HG03521 (cell line): Measurements from ENCODE around the gene DCUN1D5.

Experiments used
- ATAC-seq: cut with Tn5 transposase; IDR thresholded peaks from one replicate; pipeline ENCODE4 v1.9.1; 2021; ENCODE audit warnings: mild to moderate bottlenecking, moderate library complexity; ENCODE audit not compliant: unreplicated experiment

The DCUN1D5 gene

DNA sequence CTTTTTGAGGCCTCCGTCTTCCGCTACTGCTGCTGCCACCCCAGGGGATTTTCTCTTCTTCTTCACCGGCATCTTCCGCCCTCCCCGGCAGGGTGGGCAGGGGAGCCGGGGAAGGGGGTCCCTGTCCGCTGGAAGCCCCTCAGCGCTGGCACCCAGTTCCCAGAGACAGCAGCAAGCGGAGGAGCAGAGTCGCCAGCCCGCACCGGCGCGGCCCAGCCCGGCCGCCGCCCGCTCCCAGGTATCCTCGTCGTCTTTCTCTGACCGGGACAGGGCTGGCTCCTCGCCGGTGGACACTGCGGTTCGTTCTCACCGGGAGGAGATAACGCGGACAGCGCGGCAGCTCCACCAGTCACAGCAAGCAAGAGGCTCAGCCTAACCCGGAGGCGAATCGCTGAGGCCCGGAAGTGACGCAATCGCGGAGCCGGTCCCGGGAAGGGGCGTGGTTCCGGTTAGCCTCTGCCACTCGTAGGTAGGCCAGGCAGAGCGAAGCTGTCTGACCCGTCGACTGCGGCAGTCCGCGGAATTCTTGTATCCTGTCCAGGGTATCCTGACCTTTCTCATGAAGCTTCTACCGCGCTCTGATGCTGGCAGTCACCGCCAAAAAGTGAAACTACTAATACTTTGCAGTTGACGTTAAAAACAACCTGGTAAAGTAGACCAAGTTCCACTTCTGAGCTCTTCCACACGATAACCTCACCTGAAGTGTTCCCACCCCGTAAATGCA, at the start of gene DCUN1D5:
DCUN1D5 (minus strand) TSS at position 360 of the 724 bp plus-strand sequence; CDS start at position 72, 288 bp downstream.
- peak; percentile 100 for ATAC-seq

DNA sequence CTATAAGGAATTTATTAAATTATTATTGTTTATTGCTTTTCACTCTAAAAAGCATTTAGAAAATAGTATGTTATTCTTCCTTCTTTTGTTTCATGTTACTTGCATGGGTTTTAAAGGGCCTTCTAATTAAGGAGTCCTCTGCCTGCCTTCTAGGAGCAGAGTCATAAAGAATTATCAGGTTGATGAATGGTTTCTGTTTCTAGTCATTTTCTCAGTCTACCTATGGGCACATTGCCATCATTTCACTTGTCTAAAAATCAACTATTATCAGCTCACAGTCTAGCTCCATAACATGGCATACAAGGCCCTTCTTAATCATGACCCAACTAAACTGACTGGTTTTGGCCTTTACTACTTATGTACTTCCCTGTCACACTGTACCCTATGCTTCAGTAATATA, 33.5 kb upstream of the DCUN1D5 start:
- ATAC-seq = no peak

DNA sequence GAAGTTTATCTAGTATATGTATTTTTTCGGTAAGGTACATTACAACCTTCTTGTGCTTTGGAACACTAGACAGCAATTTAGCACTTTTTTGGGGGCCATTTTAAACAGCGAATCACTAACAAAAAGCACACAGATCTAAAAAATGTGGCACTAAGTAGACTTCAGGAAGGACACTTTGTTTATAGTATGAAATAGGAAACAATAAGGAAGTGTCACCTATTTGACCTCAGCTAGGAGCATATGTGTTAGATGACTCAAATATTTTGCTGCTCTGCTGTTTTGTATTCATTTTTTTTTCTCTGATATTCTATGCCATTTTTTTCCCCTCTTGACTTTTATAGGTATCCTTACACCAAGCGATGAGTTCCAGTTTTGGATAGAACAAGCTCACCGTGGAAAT, 22.9 kb upstream of the DCUN1D5 start:
- ATAC-seq = no peak

DNA sequence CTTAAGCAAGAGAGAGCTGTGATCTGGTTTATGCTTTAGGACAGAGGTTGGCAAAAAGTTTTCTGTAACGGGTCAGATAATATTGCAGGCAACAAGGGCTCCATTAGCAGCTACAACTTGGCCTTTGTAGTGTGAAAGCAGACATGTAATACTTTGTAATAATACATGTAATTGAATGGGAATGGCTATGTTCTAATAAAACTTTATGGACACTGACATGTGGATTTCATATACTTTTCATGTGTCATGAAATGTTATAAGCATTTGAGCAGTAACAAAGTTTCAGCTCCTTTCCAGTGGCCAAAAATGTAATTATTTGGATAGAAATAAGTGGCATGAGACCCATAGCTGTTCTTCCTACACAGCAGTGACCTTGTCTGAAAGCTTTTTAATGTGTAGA, 20.4 kb upstream of the DCUN1D5 start:
- ATAC-seq = no peak

DNA sequence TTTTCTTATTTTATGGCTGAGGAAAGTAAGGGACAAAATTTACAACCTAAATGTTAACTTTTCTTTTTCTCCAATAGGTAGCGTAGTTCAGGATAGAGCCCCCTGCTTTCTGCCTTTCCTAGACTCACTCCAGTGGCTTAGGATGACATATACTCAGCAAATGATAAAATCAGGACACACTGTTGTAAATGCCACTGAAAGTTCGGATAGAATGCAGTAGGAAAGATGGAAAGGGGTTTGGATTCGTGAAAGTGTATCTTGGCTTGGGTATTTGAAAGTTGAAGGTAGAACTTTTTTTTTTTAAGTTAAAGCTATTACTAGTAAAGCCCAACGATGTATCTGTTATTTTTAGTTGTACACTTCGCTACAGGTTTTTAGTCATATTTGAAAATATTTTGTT, 19.4 kb upstream of the DCUN1D5 start:
- no peak for ATAC-seq

DNA sequence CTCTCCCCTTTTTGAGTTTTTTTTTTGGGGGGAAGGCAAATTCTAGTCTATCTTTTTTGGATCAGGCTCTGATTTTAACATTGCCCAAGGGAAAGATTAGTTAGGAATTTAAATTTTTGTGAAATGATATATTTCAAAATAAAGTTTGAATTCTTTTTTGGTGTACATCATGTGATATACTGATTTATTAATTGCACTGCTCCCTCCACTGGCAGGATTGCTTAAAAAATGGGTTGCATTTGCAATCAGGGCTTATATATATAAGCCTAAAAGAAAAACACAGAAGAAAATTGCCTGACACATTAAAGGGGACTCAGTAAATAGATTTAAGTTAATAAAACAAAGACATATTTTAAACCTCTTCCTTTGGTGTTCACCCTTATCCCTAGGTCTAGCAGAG, 18.4 kb upstream of the DCUN1D5 start:
- ATAC-seq = no peak

DNA sequence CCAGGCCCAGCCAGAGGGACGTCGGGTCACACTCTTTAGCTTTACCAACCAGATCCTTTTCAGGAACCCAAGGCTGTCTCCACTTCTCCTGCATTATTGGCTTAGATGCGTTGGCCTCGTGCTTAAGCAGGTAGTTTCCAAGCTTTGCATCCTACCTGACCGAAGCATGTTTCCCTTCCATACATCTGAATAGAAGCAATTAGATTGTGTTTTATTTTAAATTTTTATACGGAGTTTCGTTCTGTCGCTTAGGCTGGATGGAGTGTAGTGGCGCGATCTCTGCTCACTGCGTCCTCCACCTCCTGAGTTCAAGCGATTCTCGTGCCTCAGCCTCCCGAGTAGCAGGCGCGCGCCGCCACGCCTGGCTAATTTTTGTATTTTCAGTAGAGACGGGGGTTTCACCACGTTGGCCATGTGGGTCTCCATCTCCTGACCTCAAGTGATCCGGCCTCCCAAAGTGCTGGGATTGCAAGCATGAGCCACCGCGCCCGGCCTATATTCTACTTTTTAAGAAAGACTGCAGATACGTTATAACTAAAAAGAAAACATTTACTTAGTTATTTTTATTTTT, 17.9 kb upstream of the DCUN1D5 start:
- no peak for ATAC-seq

DNA sequence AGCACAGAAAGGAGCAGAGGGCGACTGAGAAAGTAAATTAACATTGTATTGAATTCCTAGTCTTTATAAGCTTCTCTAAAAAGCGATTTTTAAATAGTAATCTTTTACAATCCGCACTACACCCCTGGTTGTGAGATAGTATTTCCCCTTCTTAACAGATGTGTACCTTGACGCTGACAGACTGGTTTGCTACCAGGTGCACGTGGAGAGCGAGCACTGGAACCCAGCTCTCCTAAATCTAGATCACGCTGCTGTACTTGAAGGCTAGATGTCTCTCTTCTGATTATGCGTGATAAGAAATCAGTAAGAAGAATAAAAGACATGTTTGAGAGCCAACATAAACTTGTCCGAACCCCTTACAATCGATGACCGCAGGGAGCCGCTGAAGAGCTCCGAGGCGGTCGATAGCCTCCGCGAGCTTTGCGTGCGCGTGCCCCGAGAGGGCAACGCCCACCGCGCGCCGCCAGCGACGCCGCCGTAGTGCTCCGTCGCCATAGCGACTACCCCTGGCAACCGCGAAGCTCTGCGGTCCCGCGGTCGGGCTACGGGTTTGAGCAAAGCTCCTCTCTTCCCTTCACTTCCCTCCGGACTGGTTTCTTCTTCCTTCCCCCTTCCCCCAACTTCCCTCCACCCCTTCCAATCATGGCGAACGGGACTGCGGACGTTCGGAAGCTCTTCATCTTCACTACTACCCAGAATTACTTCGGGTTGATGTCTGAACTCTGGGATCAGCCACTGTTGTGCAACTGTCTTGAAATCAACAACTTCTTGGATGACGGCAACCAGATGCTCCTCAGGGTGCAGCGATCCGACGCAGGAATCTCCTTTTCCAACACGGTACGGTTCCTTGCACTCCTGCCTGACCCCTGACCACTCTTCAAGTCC, 17.2 kb upstream of the DCUN1D5 start, which contains the start of gene DYNC2H1:
DYNC2H1 (plus strand) TSS at position 494 of the 885 bp plus-strand sequence; CDS start at position 643, 149 bp downstream.
- peak; percentile 99 for ATAC-seq

DNA sequence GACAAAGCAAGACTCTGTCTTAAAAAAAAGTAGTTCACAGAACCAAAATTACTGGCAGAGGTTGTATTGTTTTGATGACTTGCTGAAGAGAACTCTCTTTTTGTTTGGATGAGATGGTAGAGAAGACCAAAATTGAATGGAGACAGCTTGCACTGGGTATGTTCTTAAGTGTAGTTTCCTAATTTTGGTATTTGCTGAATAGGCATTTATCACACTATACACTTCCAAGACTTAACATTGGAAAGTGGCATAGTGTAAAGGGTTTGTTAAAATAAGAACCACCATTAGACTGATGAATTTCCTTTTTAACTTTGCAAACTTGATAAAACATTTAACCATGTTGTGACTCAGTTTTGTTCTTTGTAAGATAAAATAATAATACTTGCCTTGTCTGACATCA, 5.3 kb upstream of the DCUN1D5 start:
- no peak for ATAC-seq

DNA sequence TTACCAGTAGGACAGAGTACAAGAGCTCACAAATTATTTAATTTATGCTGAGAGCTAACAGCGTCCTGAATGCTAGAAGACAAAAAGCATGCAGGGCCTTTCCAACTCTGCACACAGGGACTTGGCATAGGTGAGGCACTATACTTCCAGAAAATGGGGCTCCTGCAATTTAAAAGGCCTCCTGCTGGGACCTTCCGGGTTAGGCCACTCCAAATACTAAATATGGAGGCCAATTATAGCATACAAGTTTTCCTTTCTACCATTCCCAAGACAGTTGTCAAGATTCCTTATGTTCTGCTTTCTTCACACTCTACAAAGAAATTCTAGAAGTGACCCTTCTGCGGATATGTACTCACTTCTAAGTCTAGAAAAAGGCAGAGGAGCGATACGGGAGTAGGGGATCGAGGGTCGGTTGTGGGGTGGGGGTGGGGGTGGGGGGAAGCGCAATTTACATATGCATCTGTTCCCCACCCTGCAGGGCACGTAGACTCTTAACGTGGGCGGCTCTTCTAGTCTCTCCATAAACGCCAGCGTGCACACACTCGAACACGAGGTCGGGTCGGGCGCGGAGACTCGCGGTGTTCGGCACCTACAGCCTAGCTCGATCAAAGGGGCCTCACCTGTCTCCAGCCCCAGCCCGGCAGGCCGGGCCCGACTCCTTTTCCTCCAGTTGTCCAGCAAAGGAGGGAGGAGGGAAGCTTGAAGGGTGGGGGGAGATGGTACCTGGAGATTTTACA, 728 bp downstream of the DCUN1D5 start:
- ATAC-seq = peak; percentile 40

DNA sequence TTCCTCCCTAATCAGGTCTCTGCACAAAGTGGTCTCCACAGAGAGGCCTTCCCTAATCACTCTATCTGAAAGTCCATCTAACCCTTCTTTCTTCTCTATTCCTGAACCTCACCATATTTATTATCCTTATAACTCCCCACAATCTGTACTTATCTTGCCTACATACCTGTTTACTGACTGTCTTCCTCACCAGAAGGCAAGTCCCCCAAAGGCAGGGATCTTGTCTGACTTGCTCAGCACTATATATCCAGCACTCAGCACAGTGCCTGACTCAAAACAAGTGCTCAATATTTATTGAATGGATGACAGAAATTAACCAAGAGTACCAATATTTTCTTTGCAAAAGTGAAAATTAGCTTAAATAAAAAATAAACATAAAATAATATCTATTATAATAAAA, 5.5 kb downstream of the DCUN1D5 start:
- no peak for ATAC-seq

DNA sequence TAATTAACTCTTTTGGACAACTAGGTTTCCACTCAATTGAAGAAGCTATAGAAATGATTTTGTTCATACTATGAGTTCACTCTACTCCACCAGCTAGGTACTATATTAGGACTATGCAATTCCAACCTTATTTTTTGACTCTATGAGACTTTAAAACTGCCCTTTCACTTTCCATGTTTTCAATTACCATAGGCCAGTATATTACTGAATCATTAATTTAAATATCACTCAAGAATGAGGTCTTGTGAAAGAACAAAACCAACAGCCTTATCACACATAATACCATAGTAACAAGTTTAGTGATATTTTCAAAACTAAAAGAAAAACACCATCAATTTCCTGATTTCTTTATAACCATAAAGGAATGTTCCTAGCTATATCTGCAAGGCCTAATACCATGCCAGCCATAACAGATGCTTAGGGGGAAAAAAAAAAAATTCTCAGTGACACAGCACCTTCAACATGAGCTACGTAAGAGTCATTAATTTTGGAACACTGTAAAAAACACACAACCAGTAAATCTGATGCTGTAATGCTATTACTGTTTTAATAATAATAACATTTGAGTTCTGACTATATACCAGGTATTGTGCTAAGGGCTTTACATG, 6.1 kb downstream of the DCUN1D5 start:
- no peak for ATAC-seq

DNA sequence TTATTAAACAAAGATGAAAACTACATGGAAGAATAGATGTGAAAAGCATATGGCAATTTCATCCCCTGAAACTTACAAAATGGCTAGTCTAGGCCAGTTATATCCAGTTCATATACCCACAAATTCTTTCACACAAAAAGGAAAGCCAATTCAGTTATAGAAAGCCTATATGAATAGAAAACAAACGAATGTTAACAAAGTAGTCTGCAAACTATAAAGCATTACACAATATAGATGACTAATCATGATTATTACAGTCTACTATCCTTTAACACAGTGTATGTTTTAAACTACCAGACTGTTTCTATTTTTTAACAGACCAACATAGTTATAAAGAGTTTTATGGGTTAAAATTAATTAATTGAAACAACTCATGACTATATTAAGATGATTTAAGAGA, 12.1 kb downstream of the DCUN1D5 start:
- no peak for ATAC-seq

DNA sequence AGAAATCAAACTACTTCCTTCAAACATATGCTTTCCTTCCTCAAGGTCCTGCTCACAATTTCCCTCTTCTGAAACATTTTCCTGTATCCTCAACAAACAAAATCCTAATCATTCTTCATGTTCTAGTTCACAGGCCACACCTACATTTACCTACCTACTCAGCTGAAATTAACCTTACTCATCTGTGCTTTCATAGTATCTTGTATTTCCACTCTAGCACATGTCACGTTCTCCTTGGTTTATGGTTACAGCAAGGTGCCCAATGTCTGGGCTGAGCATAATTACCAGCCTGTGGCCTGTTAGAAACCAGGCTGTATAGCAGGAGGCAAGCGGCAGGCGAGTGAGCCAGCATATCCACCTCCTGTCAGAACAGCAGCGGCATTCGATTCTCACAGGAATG, 13.2 kb downstream of the DCUN1D5 start:
- ATAC-seq = no peak

DNA sequence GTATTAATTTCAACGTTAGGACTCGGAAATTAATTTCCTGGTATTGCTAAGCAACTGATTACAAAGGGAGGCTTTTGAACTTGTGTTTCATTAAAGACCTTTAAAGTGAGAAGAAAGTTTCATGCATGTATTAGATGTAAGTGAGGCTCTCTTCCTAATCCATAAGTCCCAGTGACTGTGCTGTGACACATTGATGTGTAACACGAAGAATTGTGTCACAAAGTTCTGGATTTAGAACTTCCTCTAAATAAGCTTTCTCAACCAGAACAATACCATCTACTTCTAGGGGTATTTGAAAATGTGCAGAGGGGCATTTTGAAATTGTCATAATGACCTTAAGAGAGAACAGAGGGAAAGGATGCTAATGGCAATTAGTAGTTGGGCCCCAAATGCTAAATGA, 14.4 kb downstream of the DCUN1D5 start:
- no peak for ATAC-seq

DNA sequence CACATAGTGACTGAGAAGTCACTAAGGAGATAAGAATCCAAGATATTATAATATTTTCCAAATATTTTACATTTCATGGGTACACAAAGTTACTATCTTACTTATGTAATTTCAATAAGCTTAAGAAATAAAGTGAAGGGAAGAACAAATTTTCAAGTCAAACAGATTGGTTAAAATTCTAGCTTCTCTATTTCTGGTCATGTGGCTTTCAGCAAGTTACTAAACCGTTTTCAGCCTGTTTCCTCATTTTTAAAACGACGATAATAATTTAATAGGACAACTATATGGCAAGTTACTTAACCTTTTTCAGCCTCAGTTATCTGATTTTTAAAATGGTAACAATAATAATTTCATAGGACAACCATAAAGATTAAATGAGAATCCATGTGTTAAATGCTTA, 15.6 kb downstream of the DCUN1D5 start:
- ATAC-seq = no peak

DNA sequence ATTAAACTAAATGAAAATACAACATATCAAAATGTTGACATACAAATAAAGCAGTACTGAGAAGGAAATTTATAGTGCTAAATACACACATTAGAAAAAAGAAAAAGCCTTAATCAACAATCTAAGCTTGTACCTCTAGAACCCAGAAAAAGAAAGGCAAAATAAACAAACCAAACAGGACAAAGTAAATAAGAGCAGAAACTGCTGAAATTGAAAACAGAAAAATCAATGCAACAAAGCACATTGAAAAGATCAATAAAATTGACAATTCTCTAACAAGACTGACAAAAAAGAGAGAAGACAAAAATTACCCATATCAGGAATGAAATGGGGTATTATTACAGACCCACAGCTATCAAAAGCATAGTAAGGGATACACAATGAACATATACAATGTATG, 21.0 kb downstream of the DCUN1D5 start:
- no peak for ATAC-seq

DNA sequence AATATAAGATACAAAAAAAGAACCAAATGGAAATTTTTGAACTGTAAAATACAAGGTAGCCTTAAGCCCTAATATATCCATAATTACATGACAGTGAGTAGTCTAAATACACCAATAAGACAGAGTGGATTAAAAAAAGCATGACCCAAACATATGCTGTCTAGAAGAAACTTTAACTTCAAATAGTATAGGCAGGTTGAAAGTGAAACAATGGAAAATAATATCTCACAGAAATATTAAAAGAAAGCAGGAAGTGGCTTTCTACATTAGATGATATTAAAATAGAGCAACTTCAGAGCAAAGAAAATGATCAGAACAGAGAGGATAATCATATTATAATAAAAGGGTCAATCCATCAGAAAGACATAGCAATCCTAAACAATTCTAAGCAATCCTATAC, 21.8 kb downstream of the DCUN1D5 start:
- no peak for ATAC-seq

DNA sequence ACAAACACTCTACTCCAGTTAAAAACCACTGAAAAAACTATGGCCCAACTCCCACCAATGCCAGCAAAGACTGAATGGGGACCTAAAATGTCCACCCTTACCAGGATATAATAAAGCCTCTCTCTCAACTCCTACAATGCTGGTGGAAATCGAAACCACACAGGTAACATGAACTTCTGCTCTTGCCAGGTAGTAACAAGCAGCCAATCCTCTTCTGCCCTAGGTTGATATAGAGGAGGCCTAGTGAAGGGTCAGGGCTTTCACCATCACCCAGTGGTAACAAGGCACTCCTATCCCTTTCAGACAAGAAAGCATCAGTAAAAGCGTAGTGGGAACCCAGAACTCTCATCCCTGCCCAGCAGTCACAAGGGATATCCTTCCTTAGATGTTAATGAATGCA, 22.6 kb downstream of the DCUN1D5 start:
- ATAC-seq = no peak

DNA sequence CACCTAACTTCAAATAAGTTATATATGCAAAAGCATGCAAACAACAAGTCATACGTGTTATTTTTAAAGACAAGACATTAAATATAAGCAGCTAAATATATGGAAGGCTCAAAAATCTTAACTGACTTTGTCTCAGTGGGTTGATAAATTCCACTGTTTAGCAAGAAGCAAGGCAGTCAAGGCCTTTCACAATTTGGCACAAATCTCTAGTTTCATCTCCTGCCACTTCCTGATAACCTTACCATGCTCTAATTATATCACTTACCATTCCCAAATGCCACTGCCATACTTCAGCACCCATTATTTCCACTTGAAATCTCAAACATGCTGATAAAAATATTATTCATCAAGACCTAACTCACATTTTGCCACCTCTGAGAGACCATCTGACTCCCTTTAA, 24.8 kb downstream of the DCUN1D5 start:
- ATAC-seq = no peak

DNA sequence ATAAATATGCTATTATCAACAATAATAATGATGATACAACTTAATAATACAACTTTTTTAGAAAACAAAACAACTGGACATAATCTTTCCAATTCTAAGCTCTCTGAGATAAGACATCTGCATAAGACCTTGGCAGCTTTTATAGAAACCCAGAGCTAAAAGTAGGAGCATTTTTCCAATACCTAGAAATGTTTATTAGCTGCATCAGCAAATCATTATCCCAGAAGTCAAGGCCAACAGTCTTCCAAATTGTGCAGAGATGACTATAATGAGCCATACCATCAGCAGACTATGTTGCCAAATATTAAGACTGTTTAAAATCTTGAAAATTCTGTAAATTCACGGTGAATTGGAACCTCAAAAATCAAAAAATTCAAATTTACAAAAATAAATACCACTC, 30.3 kb downstream of the DCUN1D5 start:
- ATAC-seq = no peak
